ENCODE data around the gene LAMC3.

- TF ChIP-seq ELF1 (IDR thresholded peaks at IDR 0.05) (no peak), EZH2phosphoT487 (IDR thresholded peaks at IDR 0.05; ENCODE audit: borderline replicate concordance, low read depth) (no peak), EP300 (IDR thresholded peaks at IDR 0.05; ENCODE audit: borderline replicate concordance in 1 of 2, low read depth in 1 of 2, low read length in 1 of 2) (no peak), CTCF (IDR thresholded peaks at IDR 0.05) (no peak), FOXJ3 (CRISPR knock-in tag; IDR thresholded peaks at IDR 0.05) (no peak), NFIC (IDR thresholded peaks at IDR 0.05; ENCODE audit: borderline replicate concordance) (no peak)
Observed at GRCh38 chr9:130999245-130999623, 9.7 kb upstream of the LAMC3 start.

All from SK-N-SH (cell line).